ENCODE results near the gene ZFAND3.

DNA sequence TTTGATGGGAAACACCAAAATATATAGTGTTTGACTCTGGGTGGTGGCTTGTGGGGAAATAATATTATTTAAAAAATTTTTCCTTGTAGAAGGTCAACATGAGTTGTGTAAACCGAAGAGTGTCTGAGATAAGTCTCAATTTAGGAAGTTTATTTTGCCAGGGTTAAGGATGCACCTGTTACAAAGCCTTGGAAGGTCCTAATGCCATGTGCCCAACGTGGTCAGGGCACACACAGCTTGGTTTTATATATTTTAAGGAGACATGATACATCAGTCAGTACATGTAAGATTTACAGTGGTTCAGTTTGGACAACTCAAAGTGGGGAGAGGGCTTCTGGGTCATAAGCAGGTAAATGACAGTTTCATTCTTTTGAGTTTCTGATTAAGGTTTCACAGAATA is 162.1 kb downstream of the ZFAND3 start:
- no peak for TF ChIP-seq POLR2A (IDR thresholded peaks at IDR 0.05; ENCODE audit: low read depth, low read length)
- TF ChIP-seq POLR2AphosphoS5 (IDR thresholded peaks at IDR 0.05; ENCODE audit: low read depth, low read length), result no peak
